Liver (tissue), 3 donors: ENCODE measurements around the gene INTS12.

Source experiments
- EGR1 ChIP-seq, 2 donors: IDR thresholded peaks; 2 replicates each; pipeline ENCODE4 v1.6.1; 2016 to 2018; ENCODE audit warnings: antibody characterized with exemption in 2 of 2, low read depth in 2 of 2
- FOXA1 ChIP-seq: IDR thresholded peaks from 2 replicates; pipeline ENCODE4 v1.6.1; 2016; ENCODE audit warnings: antibody characterized with exemption
- GABPA ChIP-seq, 2 donors: IDR thresholded peaks in 1 of 2; conservative IDR thresholded peaks in 1 of 2; 2 replicates each; pipeline ENCODE4 v1.6.1; 2016; ENCODE audit warnings: antibody characterized with exemption in 2 of 2, mild to moderate bottlenecking in 1 of 2, moderate library complexity in 1 of 2
- JUND ChIP-seq, 2 donors: IDR thresholded peaks; 2 replicates each; pipeline ENCODE4 v1.6.1; 2016; ENCODE audit warnings: antibody characterized with exemption in 2 of 2
- NR2F2 ChIP-seq: IDR thresholded peaks from 2 replicates; pipeline ENCODE4 v1.6.1; 2016; ENCODE audit warnings: antibody characterized with exemption
- RAD21 ChIP-seq, 2 donors: IDR thresholded peaks; 2 replicates each; pipeline ENCODE4 v1.6.1; 2016; ENCODE audit warnings: antibody characterized with exemption in 2 of 2, mild to moderate bottlenecking in 2 of 2
- RXRA ChIP-seq, 2 donors: IDR thresholded peaks; 2 replicates each; pipeline ENCODE4 v1.6.1; 2017 to 2018; ENCODE audit warnings: antibody characterized with exemption in 2 of 2, mild to moderate bottlenecking in 1 of 2
- SP1 ChIP-seq: IDR thresholded peaks from 2 replicates; pipeline ENCODE4 v1.6.1; 2018; ENCODE audit warnings: antibody characterized with exemption, mild to moderate bottlenecking
- TAF1 ChIP-seq: conservative IDR thresholded peaks from 2 replicates; pipeline ENCODE4 v1.6.1; 2016; ENCODE audit warnings: antibody characterized with exemption, mild to moderate bottlenecking
- TF ChIP-seq, protein P1 (sequence below): fragments of 150-350 bp; IDR thresholded peaks from 2 replicates; pipeline ENCODE4 v1.5.1; 2017; ENCODE audit warnings: improper control_type of control experiment, low read depth, low read length; ENCODE audit not compliant: missing input control
- TF ChIP-seq, protein P2 (sequence below): IDR thresholded peaks from 2 replicates; pipeline ENCODE4 v1.6.1; 2016; ENCODE audit warnings: antibody characterized with exemption, mild to moderate bottlenecking
- TF ChIP-seq, protein P3 (sequence below): IDR thresholded peaks from 2 replicates; pipeline ENCODE4 v1.6.1; 2016; ENCODE audit warnings: antibody characterized with exemption
- TF ChIP-seq, protein P4 (sequence below): IDR thresholded peaks from 2 replicates; pipeline ENCODE4 v1.6.1; 2016; ENCODE audit warnings: antibody characterized with exemption
- donor health status: healthy.
- donor health status: healthy.

DNA sequence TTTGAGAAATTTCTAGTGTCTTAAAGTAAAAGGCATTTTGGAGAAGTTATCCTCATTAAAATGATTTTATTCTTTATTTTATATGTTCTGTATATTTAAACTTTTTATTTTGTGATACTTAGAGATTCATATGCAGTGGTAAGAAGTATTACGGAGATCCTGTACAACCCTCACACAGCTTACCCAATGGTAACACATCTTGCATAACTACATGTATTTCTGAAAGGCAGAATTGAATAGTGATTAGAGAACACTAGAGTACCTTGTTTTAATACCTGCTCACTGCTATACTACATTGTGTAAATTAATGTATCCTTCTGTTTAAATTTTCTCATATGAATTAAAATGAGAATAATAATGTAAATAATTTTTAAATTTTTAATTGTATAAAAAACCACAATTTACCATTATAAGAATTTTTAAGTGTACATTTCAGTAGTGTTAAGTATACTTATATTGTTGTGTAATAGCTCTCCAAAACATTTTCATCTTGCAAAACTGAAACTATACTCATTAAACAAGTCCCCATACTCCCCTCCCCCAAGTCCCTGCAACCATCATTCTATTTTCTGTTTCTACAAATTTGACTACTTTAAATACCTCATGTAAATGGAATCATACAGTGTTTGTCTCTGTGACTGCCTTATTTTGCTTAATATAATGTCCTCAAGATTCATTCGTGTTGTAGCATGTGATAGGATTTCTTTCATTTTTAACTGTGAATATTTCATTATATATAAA is 45.4 kb downstream of the INTS12 start:
- TF ChIP-seq GABPA (IDR thresholded peaks at IDR 0.05 in 1 of 2, conservative IDR thresholded peaks at IDR 0.05 in 1 of 2) (no peak), RXRA (IDR thresholded peaks at IDR 0.05) (no peak), EGR1 (IDR thresholded peaks at IDR 0.05; ENCODE audit: low read depth in 2 of 2) (no peak), SP1 (no peak), RAD21 (IDR thresholded peaks at IDR 0.05) (no peak), TAF1 (no peak), JUND (IDR thresholded peaks at IDR 0.05) (no peak), FOXA1 (no peak), NR2F2 (no peak)
- TF ChIP-seq, protein P1, sequence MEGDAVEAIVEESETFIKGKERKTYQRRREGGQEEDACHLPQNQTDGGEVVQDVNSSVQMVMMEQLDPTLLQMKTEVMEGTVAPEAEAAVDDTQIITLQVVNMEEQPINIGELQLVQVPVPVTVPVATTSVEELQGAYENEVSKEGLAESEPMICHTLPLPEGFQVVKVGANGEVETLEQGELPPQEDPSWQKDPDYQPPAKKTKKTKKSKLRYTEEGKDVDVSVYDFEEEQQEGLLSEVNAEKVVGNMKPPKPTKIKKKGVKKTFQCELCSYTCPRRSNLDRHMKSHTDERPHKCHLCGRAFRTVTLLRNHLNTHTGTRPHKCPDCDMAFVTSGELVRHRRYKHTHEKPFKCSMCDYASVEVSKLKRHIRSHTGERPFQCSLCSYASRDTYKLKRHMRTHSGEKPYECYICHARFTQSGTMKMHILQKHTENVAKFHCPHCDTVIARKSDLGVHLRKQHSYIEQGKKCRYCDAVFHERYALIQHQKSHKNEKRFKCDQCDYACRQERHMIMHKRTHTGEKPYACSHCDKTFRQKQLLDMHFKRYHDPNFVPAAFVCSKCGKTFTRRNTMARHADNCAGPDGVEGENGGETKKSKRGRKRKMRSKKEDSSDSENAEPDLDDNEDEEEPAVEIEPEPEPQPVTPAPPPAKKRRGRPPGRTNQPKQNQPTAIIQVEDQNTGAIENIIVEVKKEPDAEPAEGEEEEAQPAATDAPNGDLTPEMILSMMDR = no peak
- TF ChIP-seq, protein P2, sequence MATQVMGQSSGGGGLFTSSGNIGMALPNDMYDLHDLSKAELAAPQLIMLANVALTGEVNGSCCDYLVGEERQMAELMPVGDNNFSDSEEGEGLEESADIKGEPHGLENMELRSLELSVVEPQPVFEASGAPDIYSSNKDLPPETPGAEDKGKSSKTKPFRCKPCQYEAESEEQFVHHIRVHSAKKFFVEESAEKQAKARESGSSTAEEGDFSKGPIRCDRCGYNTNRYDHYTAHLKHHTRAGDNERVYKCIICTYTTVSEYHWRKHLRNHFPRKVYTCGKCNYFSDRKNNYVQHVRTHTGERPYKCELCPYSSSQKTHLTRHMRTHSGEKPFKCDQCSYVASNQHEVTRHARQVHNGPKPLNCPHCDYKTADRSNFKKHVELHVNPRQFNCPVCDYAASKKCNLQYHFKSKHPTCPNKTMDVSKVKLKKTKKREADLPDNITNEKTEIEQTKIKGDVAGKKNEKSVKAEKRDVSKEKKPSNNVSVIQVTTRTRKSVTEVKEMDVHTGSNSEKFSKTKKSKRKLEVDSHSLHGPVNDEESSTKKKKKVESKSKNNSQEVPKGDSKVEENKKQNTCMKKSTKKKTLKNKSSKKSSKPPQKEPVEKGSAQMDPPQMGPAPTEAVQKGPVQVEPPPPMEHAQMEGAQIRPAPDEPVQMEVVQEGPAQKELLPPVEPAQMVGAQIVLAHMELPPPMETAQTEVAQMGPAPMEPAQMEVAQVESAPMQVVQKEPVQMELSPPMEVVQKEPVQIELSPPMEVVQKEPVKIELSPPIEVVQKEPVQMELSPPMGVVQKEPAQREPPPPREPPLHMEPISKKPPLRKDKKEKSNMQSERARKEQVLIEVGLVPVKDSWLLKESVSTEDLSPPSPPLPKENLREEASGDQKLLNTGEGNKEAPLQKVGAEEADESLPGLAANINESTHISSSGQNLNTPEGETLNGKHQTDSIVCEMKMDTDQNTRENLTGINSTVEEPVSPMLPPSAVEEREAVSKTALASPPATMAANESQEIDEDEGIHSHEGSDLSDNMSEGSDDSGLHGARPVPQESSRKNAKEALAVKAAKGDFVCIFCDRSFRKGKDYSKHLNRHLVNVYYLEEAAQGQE = no peak
- TF ChIP-seq, protein P3, sequence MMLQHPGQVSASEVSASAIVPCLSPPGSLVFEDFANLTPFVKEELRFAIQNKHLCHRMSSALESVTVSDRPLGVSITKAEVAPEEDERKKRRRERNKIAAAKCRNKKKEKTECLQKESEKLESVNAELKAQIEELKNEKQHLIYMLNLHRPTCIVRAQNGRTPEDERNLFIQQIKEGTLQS = no peak
- TF ChIP-seq, protein P4, sequence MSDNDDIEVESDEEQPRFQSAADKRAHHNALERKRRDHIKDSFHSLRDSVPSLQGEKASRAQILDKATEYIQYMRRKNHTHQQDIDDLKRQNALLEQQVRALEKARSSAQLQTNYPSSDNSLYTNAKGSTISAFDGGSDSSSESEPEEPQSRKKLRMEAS = no peak
